HepG2 (cell line): Measurements from ENCODE around the gene RTBDN. TPM values are rescaled to one million over a fixed set of nuclear protein-coding genes. Genes with fewer than 3 reads are reported as not detected.

Experiments
- ARNT2 ChIP-seq: sonication (generic); formaldehyde crosslinking; IDR thresholded peaks from 2 replicates; pipeline ENCODE4 v1.8.0; 2022; ENCODE audit warnings: mild to moderate bottlenecking, low read depth, missing genetic modification reagents, moderate library complexity
- CBX2 ChIP-seq, 2 experiments: fragments of 200-600 bp in 1 of 2; sonication (generic); formaldehyde crosslinking in 1 of 2; IDR thresholded peaks; 2 replicates each; pipeline versions ENCODE4 v1.7.0 to v1.8.1; 2018 to 2022; ENCODE audit warnings: low read depth in 2 of 2, low read length in 1 of 2, mild to moderate bottlenecking in 1 of 2, missing genetic modification reagents in 1 of 2
- ELF3 ChIP-seq: IDR thresholded peaks from 2 replicates; pipeline ENCODE4 v1.6.1; 2016; ENCODE audit warnings: missing genetic modification reagents, missing compliant biosample characterization
- HNF4G ChIP-seq, 2 experiments: sonication (generic) in 1 of 2; formaldehyde crosslinking in 1 of 2; IDR thresholded peaks; 2 replicates each; pipeline versions ENCODE4 v1.4.0 to v1.6.1; 2011 to 2020; ENCODE audit warnings: borderline replicate concordance in 2 of 2, low read depth in 2 of 2, mild to moderate bottlenecking in 2 of 2, low read length in 1 of 2, missing genetic modification reagents in 1 of 2, moderate library complexity in 1 of 2
- HOXD1 ChIP-seq: sonication (generic); formaldehyde crosslinking; IDR thresholded peaks from 2 replicates; pipeline ENCODE4 v1.5.0; 2020; ENCODE audit warnings: missing genetic modification reagents
- KDM5B ChIP-seq: sonication (generic); formaldehyde crosslinking; IDR thresholded peaks from 2 replicates; pipeline ENCODE4 v1.4.0; 2020; ENCODE audit warnings: missing genetic modification reagents, mild to moderate bottlenecking, borderline replicate concordance
- NR2F2 ChIP-seq: IDR thresholded peaks from 2 replicates; pipeline ENCODE4 v1.6.1; 2012; ENCODE audit warnings: low read depth, inconsistent platforms, borderline replicate concordance
- NR2F6 ChIP-seq, 2 experiments: IDR thresholded peaks; 2 replicates each; pipeline ENCODE4 v1.6.1; 2016; ENCODE audit warnings: antibody characterized with exemption in 1 of 2, mild to moderate bottlenecking in 1 of 2
- PHF8 ChIP-seq: sonication (generic); formaldehyde crosslinking; IDR thresholded peaks from 2 replicates; pipeline ENCODE4 v1.5.0; 2020; ENCODE audit warnings: missing genetic modification reagents
- RBFOX2 ChIP-seq: fragments of 200-400 bp; formaldehyde crosslinking; IDR thresholded peaks from 2 replicates; pipeline ENCODE4 v1.6.1; 2017; ENCODE audit warnings: low read depth, mild to moderate bottlenecking, low read length
- SP1 ChIP-seq, 2 experiments: fragments of 450-650 bp in 1 of 2; sonication (generic) in 1 of 2; formaldehyde crosslinking in 1 of 2; IDR thresholded peaks; 2 replicates each; pipeline versions ENCODE4 v1.4.0 to v1.6.1; 2016 to 2020; ENCODE audit warnings: missing genetic modification reagents in 1 of 2
- THAP11 ChIP-seq: IDR thresholded peaks from 2 replicates; pipeline ENCODE4 v1.6.1; 2016; ENCODE audit warnings: missing biosample characterization, missing genetic modification reagents
- YEATS2 ChIP-seq: sonication (generic); formaldehyde crosslinking; IDR thresholded peaks from 2 replicates; pipeline ENCODE4 v1.4.0; 2020; ENCODE audit warnings: missing genetic modification reagents, borderline replicate concordance
- ZNF430 ChIP-seq: sonication (generic); formaldehyde crosslinking; IDR thresholded peaks from 2 replicates; pipeline ENCODE4 v1.9.0; 2021; ENCODE audit warnings: mild to moderate bottlenecking, missing genetic modification reagents
- ZNF879 ChIP-seq: sonication (generic); formaldehyde crosslinking; IDR thresholded peaks from 2 replicates; pipeline ENCODE4 v1.8.1; 2023; ENCODE audit warnings: missing genetic modification reagents
- polyA plus RNA-seq, 8 experiments: library from polyadenylated mRNA; depleted of rRNA in 3 of 8; stranded (reverse) in 7 of 8; unstranded in 1 of 8; fragments of >200 nt; fragmentation: Illumina TruSeq in 4 of 8; extraction: Trizol in 4 of 8; gene quantifications; 2 replicates each; pipeline versions ENCODE4 v1.2.1 to v1.2.3, GENCODE V29; 2011 to 2016; ENCODE audit warnings: low read depth in 4 of 8, missing spikeins in 1 of 8, mixed read lengths in 1 of 8; ENCODE audit not compliant: insufficient read depth in 1 of 8
- total RNA-seq, 5 experiments: library from RNA; depleted of rRNA; stranded (reverse); fragments of >200 nt; fragmentation: Illumina TruSeq; extraction: Trizol; gene quantifications; 2 replicates each; pipeline ENCODE4 v1.2.3, GENCODE V29; 2016; ENCODE audit warnings: low read depth in 1 of 5
- TF ChIP-seq, protein P1 (sequence below): sonication (generic); formaldehyde crosslinking; IDR thresholded peaks from 2 replicates; pipeline ENCODE4 v1.4.0; 2020; ENCODE audit warnings: missing genetic modification reagents, borderline replicate concordance
- TF ChIP-seq, protein P2 (sequence below): sonication (generic); IDR thresholded peaks from 2 replicates; pipeline ENCODE4 v1.6.1; 2016; ENCODE audit warnings: low read depth, borderline replicate concordance
- TF ChIP-seq, protein P3 (sequence below): sonication (generic); formaldehyde crosslinking; IDR thresholded peaks from 2 replicates; pipeline ENCODE4 v1.4.0; 2020; ENCODE audit warnings: mild to moderate bottlenecking, missing genetic modification reagents
- TF ChIP-seq, protein P4 (sequence below): sonication (generic); formaldehyde crosslinking; IDR thresholded peaks from 2 replicates; pipeline ENCODE4 v1.4.0; 2020; ENCODE audit warnings: missing genetic modification reagents, mild to moderate bottlenecking, borderline replicate concordance

RTBDN gene
- total and polyA plus RNA-seq, 2 of the 13 experiments (the other 11 are each of a cell fraction or from before 2014, with no cell fraction given), result 0.27 to 0.48 TPM

DNA sequence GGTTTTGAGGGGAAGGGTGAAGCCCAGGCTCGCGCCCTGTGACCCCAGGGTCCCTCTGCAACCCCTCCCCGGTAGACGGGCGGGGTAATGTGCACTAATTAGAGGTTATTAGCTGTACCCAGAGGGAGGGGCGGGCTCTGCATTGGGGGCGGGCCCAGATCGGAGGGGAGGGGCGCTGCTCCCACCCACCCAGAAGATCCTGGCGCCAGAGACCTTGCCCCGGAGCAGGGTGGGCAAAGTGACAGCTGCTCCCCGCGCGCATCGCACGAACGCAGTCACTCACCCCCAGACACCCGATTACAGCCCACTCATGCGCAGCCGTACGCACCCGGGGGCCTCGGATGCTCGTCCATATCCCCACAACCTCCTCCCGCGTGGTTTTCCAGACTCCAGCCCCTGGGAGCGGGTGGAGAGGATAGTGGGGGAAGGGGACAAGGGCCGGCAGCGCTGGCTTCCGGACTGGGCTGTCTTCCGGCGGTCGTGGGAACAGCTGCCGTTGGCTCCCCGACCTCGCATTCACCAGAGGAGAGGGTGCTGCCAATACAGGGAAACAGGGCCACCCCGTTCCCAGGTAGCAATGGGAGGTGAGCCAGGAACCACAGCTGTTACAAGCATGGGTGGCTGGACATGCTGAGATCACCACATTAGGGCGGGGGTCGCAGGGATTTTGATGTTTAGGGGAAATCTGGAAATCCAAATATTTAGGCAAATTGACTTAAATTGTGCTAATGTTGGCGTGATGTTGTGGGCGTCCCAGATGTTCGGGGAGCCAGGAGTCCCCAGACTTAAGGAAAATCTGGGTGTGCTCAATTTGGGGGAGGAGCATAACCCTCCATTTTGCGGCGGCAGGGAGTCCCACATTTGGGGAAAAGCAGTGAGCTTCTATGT lies 56.1 kb downstream of the RTBDN start (continued):
- TF ChIP-seq, protein P1, sequence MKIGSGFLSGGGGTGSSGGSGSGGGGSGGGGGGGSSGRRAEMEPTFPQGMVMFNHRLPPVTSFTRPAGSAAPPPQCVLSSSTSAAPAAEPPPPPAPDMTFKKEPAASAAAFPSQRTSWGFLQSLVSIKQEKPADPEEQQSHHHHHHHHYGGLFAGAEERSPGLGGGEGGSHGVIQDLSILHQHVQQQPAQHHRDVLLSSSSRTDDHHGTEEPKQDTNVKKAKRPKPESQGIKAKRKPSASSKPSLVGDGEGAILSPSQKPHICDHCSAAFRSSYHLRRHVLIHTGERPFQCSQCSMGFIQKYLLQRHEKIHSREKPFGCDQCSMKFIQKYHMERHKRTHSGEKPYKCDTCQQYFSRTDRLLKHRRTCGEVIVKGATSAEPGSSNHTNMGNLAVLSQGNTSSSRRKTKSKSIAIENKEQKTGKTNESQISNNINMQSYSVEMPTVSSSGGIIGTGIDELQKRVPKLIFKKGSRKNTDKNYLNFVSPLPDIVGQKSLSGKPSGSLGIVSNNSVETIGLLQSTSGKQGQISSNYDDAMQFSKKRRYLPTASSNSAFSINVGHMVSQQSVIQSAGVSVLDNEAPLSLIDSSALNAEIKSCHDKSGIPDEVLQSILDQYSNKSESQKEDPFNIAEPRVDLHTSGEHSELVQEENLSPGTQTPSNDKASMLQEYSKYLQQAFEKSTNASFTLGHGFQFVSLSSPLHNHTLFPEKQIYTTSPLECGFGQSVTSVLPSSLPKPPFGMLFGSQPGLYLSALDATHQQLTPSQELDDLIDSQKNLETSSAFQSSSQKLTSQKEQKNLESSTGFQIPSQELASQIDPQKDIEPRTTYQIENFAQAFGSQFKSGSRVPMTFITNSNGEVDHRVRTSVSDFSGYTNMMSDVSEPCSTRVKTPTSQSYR (CRISPR knock-in tag), result peak; percentile 78; the same call in 1 of the 2 replicates
- TF ChIP-seq, protein P2, sequence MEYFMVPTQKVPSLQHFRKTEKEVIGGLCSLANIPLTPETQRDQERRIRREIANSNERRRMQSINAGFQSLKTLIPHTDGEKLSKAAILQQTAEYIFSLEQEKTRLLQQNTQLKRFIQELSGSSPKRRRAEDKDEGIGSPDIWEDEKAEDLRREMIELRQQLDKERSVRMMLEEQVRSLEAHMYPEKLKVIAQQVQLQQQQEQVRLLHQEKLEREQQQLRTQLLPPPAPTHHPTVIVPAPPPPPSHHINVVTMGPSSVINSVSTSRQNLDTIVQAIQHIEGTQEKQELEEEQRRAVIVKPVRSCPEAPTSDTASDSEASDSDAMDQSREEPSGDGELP, result peak; percentile 62; the same call in 1 of the 2 replicates
- no peak for TF ChIP-seq HOXD1 (CRISPR knock-in tag)
- peak; percentile 24; the same call in 1 of the 2 replicates for TF ChIP-seq ELF3
- no peak for TF ChIP-seq NR2F6 (IDR thresholded peaks at IDR 0.05)
- no peak for TF ChIP-seq NR2F6 (CRISPR knock-in tag; IDR thresholded peaks at IDR 0.05)
- peak; percentile 43; the same call in 1 of the 2 replicates for TF ChIP-seq THAP11
- TF ChIP-seq HNF4G (IDR thresholded peaks at IDR 0.05; ENCODE audit: borderline replicate concordance, low read depth, low read length), result no peak
- 0 out of 2 replicates have a peak, but pooled peaks have one; percentile 34 for TF ChIP-seq HNF4G (CRISPR knock-in tag; IDR thresholded peaks at IDR 0.05; ENCODE audit: borderline replicate concordance, low read depth)
- TF ChIP-seq YEATS2 (CRISPR knock-in tag), result no peak
- TF ChIP-seq RBFOX2, result peak; percentile 57; the same call in 1 of the 2 replicates
- TF ChIP-seq ZNF879 (CRISPR knock-in tag), result peak; percentile 67; the same call in 1 of the 2 replicates
- TF ChIP-seq PHF8 (CRISPR knock-in tag), result peak; percentile 50; the same call in 1 of the 2 replicates
- TF ChIP-seq ZNF430 (CRISPR knock-in tag), result no peak; the same call in 1 of the 2 replicates
- no peak for TF ChIP-seq NR2F2
- no peak for TF ChIP-seq SP1 (IDR thresholded peaks at IDR 0.05)
- 0 out of 2 replicates have a peak, but pooled peaks have one; percentile 13 for TF ChIP-seq SP1 (CRISPR knock-in tag; IDR thresholded peaks at IDR 0.05)
- TF ChIP-seq, protein P3, sequence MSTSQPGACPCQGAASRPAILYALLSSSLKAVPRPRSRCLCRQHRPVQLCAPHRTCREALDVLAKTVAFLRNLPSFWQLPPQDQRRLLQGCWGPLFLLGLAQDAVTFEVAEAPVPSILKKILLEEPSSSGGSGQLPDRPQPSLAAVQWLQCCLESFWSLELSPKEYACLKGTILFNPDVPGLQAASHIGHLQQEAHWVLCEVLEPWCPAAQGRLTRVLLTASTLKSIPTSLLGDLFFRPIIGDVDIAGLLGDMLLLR (CRISPR knock-in tag), result 0 out of 2 replicates have a peak, but pooled peaks have one; percentile 32
- TF ChIP-seq, protein P4, sequence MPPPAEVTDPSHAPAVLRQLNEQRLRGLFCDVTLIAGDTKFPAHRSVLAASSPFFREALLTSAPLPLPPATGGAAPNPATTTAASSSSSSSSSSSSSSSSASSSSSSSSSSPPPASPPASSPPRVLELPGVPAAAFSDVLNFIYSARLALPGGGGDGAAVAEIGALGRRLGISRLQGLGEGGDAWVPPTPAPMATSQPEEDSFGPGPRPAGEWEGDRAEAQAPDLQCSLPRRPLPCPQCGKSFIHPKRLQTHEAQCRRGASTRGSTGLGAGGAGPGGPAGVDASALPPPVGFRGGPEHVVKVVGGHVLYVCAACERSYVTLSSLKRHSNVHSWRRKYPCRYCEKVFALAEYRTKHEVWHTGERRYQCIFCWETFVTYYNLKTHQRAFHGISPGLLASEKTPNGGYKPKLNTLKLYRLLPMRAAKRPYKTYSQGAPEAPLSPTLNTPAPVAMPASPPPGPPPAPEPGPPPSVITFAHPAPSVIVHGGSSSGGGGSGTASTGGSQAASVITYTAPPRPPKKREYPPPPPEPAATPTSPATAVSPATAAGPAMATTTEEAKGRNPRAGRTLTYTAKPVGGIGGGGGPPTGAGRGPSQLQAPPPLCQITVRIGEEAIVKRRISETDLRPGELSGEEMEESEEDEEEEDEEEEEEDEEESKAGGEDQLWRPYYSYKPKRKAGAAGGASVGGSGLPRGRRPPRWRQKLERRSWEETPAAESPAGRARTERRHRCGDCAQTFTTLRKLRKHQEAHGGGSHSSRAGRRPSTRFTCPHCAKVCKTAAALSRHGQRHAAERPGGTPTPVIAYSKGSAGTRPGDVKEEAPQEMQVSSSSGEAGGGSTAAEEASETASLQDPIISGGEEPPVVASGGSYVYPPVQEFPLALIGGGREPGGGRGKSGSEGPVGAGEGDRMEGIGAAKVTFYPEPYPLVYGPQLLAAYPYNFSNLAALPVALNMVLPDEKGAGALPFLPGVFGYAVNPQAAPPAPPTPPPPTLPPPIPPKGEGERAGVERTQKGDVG (CRISPR knock-in tag), result no peak
- TF ChIP-seq CBX2 (IDR thresholded peaks at IDR 0.05; ENCODE audit: low read depth, low read length), result no peak
- TF ChIP-seq CBX2 (CRISPR knock-in tag; IDR thresholded peaks at IDR 0.05; ENCODE audit: low read depth), result no peak
- TF ChIP-seq ARNT2 (CRISPR knock-in tag), result 0 out of 2 replicates have a peak, but pooled peaks have one; percentile 33
- peak; percentile 56; the same call in 1 of the 2 replicates for TF ChIP-seq KDM5B
